ENCODE measurements around the gene HDGF.
"Not testable (repeated sequence)": the region's sequence is repeated elsewhere in the genome, so short reads cannot be mapped to it uniquely, and the experiment has no call there.

GRCh38 chr1:156757572-156758253, 6.2 kb upstream of the HDGF start:
- TF ChIP-seq, protein P1, sequence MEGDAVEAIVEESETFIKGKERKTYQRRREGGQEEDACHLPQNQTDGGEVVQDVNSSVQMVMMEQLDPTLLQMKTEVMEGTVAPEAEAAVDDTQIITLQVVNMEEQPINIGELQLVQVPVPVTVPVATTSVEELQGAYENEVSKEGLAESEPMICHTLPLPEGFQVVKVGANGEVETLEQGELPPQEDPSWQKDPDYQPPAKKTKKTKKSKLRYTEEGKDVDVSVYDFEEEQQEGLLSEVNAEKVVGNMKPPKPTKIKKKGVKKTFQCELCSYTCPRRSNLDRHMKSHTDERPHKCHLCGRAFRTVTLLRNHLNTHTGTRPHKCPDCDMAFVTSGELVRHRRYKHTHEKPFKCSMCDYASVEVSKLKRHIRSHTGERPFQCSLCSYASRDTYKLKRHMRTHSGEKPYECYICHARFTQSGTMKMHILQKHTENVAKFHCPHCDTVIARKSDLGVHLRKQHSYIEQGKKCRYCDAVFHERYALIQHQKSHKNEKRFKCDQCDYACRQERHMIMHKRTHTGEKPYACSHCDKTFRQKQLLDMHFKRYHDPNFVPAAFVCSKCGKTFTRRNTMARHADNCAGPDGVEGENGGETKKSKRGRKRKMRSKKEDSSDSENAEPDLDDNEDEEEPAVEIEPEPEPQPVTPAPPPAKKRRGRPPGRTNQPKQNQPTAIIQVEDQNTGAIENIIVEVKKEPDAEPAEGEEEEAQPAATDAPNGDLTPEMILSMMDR (IDR thresholded peaks at IDR 0.05; ENCODE audit: low read depth, low read length, poor library complexity, severe bottlenecking) = not testable (repeated sequence)
- TF ChIP-seq EZH2phosphoT487 (IDR thresholded peaks at IDR 0.05; ENCODE audit: borderline replicate concordance, low read length) = not testable (repeated sequence)
